Left renal pelvis (tissue), 4 donors: ENCODE measurements around the gene GPR179. TPM values are rescaled to one million over a fixed set of nuclear protein-coding genes. Genes with fewer than 3 reads are reported as not detected.

Experiments
- DNase-seq, 4 donors: peaks; one replicate each; pipeline ENCODE4 v3.0.0-alpha.2; 2013; ENCODE audit warnings: low read depth in 4 of 4, low spot score in 3 of 4
- polyA plus RNA-seq, 4 donors: library from polyadenylated mRNA; unstranded; fragments of 120-200 nt; gene quantifications; one replicate each; pipeline ENCODE4 v1.2.1, GENCODE V29; 2013; ENCODE audit not compliant: insufficient read length in 4 of 4

GPR179 gene
- polyA plus RNA-seq, 4 donors = 0.05 to 0.29 (median 0.09) TPM

DNA sequence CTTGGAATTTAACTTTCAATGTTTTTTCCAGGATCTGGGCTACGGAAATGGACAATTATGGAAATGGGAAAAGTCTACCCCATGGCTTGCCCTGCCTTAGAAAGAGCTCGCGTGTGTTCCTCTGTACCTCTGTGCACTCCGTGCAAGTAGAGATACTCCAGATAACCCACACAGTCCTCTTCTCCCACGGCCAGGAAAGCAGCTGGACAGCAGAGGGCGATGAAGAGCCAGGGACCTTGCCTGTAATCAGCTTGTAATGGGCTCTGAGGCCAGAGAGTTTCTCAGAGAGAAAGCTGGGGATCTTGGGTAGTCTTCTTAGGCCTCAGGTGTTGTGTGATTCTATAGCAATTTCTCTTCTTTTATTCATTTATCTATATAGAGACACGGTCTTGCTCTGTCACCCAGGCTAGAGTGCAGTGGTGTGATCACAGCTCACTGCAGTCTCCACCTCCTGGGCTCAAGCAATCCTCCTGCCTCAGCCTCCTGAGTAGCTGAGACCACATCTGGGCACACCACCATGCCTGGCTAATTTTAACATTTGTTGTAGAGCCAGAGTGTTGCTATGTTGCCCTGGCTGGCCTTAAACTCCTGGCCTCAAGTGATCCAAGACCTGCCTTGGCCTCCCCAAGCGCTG, 5.5 kb upstream of the GPR179 start:
- DNase-seq = peak; percentile 55 to 76 (median 61)

GRCh38 chr17:38345743-38346142, 2.0 kb upstream of the GPR179 start:
- DNase-seq = no peak

GRCh38 chr17:38344420-38344745, 627 bp upstream of the GPR179 start:
- DNase-seq = no peak

GRCh38 chr17:38342886-38343607, 709 bp downstream of the GPR179 start:
- no peak for DNase-seq

DNA sequence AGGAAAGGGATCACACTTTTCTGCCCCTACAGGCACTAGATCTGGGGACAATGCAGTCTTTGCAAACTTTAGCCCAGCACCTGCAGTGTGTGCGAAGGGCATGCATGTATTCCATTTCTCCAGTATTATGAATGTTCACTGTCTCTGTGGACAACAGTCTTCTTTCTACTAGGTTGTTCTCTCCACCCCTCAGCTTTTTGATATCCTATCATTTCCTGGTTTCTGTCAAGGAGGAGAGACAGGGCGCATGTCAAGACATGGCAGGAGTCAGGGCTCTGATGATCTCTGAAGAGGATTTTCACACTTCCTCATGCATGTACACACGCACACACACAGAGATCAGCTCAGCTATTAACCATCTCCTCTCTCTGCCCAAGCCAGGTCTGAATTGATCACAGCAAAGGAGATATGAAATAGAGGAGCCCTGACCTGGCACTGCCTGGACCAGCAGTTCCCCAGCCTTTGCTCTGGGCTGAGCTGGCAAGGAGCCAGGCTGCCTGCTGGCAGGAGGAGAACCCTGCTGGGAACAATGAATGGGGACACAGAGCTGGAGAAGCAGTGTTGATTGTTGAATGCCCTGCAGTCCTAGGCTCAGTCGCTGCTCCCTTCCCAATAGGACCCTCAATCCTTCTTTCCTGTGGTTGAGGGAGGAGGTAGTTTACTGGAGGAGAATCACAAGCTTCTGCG, 2.6 kb downstream of the GPR179 start:
- DNase-seq = no peak

- DNase-seq = no peak
Measured at GRCh38 chr17:38339891-38340290, 3.9 kb downstream of the GPR179 start.

GRCh38 chr17:38338535-38338934, 5.2 kb downstream of the GPR179 start:
- no peak for DNase-seq

DNA sequence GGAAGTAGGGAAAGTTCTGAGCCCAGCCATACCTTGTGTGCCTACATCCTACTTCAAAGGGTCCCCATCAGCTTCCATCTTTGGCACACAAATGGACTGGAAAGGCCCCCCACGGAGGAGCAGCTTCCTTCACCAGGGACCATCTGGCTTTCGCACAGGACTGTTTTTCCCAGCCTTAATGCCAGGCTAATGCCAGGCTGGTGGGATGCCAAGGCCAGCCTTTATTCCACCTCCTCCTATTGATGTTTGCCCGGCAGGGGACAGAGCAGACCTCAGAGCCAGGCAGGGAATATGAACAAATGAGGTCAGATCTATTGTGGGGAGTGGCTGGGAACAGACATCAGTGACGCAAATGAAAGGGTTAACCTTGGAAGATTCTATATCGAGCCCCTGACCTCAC, 5.7 kb downstream of the GPR179 start:
- no peak for DNase-seq

DNA sequence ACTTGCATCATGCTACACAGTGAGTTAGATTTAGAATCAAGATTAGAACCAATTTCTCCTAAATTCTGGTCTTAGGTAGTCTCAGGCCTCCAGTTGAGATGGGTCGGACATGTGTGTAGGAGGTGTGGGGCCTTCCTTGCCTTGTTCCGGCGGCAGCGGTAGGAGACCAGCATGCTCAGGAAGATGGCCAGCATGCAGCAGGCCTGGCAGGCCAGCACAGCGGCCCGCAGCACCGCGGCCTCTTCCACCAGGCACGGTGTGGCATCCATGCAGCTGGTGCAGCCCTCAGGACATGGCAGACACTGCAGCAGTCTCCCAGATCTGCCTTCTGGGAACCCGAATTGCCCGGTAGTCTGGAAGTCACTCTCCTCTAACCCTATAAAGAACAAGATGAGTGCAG, 6.9 kb downstream of the GPR179 start:
- no peak for DNase-seq

DNA sequence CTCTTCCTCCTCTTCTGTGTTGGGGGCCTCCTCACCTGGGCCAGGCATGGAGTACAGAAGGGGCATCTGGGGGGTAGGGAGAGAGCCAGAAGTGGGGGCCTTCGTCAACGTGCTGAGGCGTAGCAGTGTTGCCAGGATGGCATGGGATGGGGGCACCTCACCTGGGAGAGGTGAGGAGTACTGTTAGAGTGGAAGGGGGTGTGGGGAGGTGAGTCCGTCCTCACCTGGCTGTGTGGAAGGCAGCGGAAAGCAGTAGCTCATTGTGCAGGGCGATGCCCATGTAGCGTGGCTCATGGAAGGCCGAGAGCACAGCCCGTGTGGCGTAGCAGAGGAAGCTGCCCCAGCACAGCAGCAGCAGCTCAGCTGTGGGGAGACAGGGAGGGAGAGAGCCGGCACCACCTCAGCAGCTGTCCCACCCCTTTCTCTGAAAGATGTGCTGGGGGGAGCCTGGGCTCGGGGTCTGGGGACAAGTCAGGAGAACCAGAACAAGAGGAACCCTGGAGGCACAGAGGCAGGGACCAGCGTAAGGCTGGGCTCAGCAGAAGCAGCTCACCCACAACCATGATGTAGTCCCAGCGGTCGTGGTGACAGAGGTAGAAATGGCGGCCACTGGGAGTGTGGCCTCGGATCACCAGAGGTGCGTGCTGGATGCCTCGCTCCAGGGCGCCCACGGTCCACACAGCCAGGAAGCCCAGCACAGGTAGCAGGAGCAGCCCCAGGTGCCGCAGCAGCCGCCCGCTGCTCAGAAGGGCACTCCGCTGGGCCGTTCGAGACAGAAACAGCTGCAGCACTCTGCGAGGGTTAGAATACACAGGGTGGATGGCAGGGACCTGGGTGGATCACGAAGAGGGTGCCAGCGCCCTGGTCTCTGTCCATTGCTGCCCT, 9.0 kb downstream of the GPR179 start:
- DNase-seq = no peak

DNA sequence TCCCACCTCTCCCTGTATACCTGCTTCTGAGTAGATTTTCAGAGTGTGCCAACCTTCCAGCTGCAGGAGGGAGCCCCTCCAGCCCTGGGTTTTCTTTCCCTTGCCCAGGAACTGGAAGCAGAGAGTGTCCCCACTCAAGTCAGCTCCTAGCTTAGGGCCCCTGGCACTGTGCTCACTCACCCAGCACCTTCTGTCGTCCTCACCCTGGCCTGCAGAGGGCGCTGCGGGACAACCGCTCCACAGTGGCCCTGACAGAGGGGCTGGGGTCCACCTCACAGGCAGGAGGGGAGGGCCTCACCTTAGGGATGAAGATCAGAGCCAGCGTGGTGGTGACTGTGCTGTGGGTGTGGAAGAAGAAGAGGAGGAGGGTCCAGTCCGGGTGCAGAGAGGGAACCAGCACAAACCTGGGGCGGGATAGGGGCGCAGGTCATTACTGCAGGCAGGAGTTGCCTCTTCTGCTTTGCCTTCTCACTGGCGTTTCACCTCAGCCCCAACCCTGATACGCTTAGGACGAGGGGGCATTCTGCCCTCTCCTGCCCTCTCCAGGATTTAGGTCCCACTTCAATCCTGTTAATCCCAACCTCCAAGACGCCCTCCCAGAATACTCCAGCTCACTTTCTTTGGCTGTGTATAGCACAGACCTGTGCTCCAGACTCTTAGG, 10.0 kb downstream of the GPR179 start:
- DNase-seq = no peak

DNA sequence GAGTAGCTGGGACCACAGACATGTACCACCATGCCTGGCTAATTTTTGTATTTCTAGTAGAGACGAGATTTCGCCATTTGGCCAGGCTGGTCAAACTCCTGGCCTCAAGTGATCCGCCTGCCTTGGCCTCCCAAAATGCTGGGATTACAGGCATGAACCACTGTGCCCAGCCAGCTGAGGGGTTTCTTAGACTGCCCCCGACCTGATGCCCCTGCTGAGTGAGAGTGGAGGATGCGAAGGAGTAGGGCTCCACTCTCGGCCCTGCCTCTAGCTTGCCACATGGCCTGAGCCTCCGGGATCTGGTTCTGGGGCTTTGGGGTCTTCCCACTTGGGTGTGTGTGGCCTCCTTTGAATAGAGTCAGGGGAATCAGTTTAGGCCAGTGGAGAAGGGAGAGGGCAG, 11.0 kb downstream of the GPR179 start:
- DNase-seq = no peak

- no peak for DNase-seq
Measured at GRCh38 chr17:38330941-38331411, 12.8 kb downstream of the GPR179 start.

GRCh38 chr17:38329808-38330730, 13.7 kb downstream of the GPR179 start:
- DNase-seq = no peak

DNA sequence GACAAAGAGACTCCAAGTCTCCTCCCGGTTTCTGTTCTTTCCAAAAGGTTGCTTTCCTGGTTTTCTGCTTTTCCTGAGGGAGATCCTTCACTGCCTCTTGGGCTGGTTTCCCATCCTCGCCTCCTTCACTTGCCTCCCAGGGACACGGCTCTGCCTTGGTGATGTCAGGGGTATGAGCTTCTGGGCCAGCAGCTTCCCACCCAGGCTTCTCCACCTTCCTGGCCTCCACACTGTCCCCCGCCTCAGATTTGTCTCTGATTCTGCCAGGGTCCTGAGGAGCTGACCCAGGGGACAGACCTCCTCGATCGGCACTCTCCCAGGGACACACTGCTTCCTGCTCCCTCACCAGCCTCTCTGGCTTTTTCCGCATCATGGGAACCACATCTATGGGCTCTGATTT, 14.5 kb downstream of the GPR179 start:
- no peak for DNase-seq

GRCh38 chr17:38328620-38329019, 15.1 kb downstream of the GPR179 start:
- no peak for DNase-seq

GRCh38 chr17:38327936-38328335, 15.8 kb downstream of the GPR179 start:
- no peak for DNase-seq

- DNase-seq = no peak
Measured at GRCh38 chr17:38326996-38327792, 16.6 kb downstream of the GPR179 start.
